ENCODE measurements around the gene SEC14L1.
A peak's percentile ranks its signal among the peaks of the same experiment; 100 is the strongest.
"Not testable (repeated sequence)": the region's sequence is repeated elsewhere in the genome, so short reads cannot be mapped to it uniquely, and the experiment has no call there.

The SEC14L1 gene

DNA sequence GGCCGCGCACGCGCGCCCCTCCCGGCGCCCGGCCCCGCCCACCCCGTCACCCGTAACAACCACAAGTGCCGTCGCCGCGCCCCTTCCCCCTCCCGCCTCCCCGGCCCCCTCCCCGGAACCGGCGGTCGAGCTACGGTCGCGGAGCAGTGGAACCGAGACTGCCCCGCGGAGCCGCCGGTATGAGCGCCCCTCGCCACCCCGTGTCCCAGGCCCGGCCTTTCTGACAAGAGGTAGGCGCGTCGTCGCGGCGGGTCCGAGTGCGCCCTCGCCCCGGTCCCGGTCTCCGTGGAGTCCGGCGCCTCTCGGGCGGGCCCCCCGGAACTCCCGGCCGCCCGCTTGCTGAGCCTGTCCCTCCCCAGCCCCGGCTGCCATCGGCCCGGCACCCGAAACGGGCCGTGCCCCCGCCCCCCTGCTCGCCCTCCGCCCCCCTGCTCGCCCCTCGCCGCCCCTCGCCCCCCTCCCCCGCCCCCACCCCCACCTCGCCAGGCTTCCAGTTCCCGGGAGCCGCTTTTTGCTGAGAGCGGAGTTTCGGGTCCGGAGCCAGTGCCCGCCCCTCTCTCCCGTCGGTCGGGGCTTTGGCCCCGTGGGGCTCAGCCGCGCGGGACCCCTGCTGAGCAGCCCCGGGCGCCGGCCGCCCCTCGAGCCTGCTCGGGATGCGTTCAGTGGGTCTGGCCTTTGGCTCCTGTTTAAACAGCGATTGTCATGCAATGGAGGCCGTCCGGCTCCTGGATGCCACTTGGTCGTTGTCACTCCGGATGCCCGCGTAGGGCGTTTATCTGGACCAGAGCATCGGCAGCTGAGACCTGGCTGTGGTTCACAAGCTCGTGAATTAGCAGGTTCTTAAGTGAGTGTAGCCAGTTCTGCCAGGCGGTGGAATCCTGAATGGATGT lies at the start of gene SEC14L1:
Gene SEC14L1 (plus strand): TSS at position 92 of the 890 bp plus-strand sequence. CDS start 2,628 bp downstream, outside the sequence.
- Mint-ChIP-seq H3K4me1 (peaks cover 62% of the 10 kb centered on the region), H3K4me3 (peak within 1 kb of the TSS; percentile 92), H3K36me3 (peaks cover 32% of the 10 kb centered on the region), H3K27ac (peak within 1 kb of the TSS; percentile 91), H3K27me3 (peaks cover 4% of the 10 kb centered on the region), H3K9me3 (no peaks in the 10 kb centered on the region)
- ATAC-seq, result peak; percentile 78

DNA sequence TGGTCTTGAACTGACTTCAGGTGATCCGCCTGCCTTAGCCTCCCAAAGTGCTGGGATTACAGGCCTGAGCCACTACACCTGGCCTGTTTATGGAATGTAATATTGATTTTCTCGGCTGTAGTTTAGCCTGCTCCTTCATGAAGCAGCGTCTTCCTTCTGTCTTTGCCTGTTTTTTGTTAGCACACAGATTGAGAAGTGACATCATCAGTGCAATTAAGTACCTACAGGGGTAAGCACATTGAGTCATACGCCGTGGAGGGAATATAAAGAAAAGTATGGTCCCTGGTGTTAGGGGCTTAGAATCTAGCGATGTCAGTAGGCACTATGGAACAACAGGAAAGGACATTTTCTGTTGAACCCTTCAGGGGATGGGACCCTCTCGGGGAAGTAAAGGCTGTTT lies 48.7 kb upstream of the SEC14L1 start:
- Mint-ChIP-seq H3K4me1 (peaks cover 41% of the 10 kb centered on the region), H3K27me3 (no peaks in the 10 kb centered on the region), H3K36me3 (peaks cover 54% of the 10 kb centered on the region), H3K9me3 (no peaks in the 10 kb centered on the region), H3K27ac (peak overlapping the region; percentile 24), H3K4me3 (no peak overlapping the region)
- ATAC-seq, result no peak

DNA sequence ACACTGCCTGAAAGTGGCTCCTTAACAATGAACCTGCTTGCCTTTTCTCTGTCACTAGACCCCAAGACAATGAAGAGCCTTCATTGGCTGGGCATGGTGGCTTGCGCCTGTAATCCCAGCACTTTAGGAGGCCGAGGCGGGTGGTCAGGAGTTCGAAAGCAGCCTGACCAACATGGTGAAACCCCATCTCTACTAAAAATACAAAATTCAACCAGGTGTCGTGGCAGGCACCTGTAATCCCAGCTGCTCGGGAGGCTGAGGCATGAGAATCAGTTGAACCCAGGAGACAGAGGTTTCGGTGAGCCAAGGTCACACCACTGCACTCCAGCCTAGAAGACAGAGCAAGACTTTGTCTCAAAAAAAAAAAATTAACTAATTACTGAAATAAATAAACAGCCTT lies 45.3 kb upstream of the SEC14L1 start:
- H3K36me3 Mint-ChIP-seq, result peaks cover 65% of the 10 kb centered on the region
- H3K27ac Mint-ChIP-seq, result peak overlapping the region; percentile 22
- no peak for ATAC-seq
- H3K27me3 Mint-ChIP-seq, result no peaks in the 10 kb centered on the region
- no peak overlapping the region for H3K4me3 Mint-ChIP-seq
- peaks cover 24% of the 10 kb centered on the region for H3K4me1 Mint-ChIP-seq
- no peaks in the 10 kb centered on the region for H3K9me3 Mint-ChIP-seq

DNA sequence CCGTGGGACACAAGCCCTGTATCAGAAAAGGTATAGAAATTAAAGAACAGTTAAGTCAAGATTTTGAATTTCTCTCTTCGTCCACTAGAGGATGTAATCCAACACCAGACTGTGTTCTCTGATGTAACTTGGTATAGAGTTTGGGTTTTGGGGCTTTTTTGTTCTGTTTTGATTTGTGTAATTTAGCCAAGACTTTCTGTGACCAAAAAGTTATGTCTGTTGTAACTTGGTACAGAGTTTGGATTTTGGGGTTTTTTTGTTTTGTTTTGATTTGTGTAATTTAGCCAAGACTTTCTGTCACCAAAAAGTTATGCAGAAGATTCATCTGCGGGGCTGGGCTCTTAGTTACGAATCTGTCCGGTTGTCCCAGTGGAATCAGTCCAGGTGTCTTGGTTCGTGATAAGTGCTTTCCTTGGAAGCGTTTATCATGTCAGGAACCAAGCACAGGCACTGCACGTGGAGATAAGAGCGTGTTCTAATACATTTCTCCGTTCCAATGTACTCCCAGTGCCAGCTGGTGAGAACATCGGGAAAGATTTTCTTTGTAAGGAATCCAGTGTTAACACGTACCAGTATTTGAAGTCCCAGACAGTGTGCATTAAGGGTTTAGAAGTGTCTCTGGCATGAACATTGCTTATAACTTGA lies 44.1 kb upstream of the SEC14L1 start:
- peak; percentile 34 for ATAC-seq
- Mint-ChIP-seq H3K36me3 (peaks cover 62% of the 10 kb centered on the region), H3K27me3 (no peaks in the 10 kb centered on the region), H3K9me3 (no peaks in the 10 kb centered on the region), H3K27ac (no peak overlapping the region), H3K4me1 (peaks cover 22% of the 10 kb centered on the region), H3K4me3 (no peak overlapping the region)

DNA sequence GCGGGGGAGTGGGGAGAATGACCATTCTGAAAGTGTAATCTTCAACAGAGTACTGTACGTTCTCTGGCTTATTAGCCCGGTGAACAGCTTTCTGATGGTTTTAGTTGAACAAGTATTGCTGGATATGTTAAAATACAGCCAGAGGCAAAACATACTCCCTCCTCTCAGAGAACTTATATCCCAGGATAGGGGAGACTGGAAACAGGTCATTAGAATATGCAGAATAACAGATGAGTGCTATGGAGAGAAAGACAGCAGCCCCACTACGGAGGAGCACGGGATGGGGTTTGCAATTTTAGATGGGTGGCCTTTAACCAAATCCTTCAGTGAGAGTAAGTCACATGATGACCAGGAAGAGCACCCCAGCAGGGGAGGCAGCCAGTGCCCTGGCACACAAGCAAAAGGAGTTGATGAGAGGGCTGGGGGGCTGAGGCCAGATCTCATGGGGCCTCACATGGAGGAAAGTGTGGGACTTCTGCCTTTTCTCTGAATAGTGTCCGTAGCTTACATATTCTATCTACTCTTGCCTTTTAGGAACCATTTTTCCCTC lies 43.1 kb upstream of the SEC14L1 start:
- peak overlapping the region; percentile 20 for H3K27ac Mint-ChIP-seq
- H3K9me3 Mint-ChIP-seq, result no peaks in the 10 kb centered on the region
- no peaks in the 10 kb centered on the region for H3K27me3 Mint-ChIP-seq
- H3K36me3 Mint-ChIP-seq, result peaks cover 52% of the 10 kb centered on the region
- peaks cover 25% of the 10 kb centered on the region for H3K4me1 Mint-ChIP-seq
- no peak overlapping the region for H3K4me3 Mint-ChIP-seq
- no peak for ATAC-seq

DNA sequence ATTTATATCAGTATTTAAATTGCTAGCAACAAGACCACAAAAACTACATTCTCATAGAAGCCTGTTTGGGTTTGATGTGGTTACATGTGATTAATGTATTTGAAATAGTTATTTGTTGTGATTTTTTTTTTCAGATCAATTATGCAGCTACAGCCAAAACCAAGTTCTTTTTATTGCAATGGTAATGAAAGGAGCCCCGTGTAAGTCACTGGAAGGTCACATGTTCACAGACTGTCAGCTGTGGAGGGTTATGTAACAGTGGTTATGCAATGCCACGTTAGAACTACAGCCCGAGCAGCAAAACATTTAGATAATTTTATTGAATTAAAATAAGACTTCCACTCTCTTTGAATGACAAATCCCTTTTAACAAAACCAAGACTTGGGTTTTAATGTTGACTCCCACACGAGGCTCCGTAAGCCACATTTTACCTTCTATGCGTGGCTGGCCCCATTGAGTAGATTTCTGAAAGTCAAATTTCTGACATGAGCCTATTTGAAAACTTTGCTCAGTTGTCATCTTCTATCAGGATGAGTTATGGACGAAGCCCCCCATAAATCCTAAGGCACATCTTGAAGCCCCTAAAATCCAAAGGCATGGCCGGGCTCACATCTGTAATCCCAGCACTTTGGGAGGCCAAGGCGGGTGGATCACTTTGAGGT lies 41.8 kb upstream of the SEC14L1 start:
- no peak overlapping the region for H3K4me3 Mint-ChIP-seq
- peaks cover 25% of the 10 kb centered on the region for H3K4me1 Mint-ChIP-seq
- H3K9me3 Mint-ChIP-seq, result no peaks in the 10 kb centered on the region
- no peak for ATAC-seq
- peaks cover 44% of the 10 kb centered on the region for H3K36me3 Mint-ChIP-seq
- H3K27ac Mint-ChIP-seq, result no peak overlapping the region
- no peaks in the 10 kb centered on the region for H3K27me3 Mint-ChIP-seq

DNA sequence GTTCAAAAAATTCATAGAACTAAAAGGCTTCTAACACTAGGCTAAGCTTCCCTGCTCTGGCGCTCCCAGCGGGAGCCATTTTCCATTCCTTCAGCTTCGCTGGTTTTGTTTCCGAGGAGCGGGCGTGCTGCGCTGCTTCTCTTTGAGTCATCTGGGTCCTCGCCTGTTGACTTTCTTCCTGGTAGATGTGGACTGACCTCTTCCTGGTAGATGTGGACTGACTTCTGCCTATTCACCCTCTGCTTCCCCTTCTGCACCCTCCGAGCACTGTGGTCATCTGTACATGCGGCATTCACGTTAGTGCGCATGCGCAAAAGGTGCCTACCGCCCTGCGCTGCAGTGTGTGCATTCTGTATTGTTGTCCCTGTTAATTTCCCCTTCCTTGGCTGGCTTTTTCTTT lies 40.8 kb upstream of the SEC14L1 start:
- Mint-ChIP-seq H3K9me3 (no peaks in the 10 kb centered on the region), H3K4me1 (peaks cover 25% of the 10 kb centered on the region), H3K36me3 (peaks cover 39% of the 10 kb centered on the region), H3K27me3 (no peaks in the 10 kb centered on the region), H3K4me3 (no peak overlapping the region), H3K27ac (no peak overlapping the region)
- ATAC-seq, result no peak

DNA sequence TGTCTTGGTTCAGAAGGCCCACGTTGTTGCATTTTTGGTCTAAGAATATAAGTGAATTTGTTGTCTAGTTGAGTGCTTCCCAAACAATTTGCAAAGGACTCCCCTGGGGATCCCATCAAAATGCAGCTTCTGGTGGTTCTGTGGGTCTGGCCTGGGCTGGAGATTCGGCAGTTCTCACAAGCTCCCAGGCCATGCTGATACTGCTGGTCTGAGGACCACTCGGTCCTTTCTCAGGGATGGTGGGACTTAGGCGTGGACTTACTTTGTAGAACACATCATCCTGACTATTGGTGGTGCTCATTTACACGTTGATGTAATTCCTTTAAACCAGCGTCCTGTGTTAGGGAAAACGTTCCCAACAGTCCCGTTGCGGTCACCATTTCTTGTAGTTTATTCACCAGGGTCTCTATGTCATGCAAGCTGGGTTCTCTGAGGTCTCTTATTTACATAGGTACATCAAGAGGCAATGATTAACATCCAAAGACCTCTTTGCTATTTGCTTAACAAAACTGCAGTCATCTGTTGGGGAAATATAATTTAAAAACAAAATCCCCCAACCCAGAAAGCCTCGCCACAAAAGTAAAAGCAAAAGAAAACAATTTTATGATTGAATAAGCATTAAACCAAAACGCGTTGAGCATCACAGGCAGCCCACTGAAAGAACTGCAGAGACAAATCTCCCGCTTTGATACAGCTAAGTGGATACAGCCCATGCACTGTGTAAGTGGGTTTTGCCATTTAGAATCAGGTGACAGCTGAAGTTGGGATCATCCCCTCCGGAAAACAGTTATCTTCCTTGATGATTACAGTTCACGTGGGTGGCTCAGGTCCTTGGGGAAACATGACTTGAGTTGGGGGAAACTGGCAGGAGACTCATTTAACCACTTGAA lies 39.0 kb upstream of the SEC14L1 start:
- no peaks in the 10 kb centered on the region for H3K9me3 Mint-ChIP-seq
- ATAC-seq, result no peak
- H3K27ac Mint-ChIP-seq, result no peak overlapping the region
- peaks cover 32% of the 10 kb centered on the region for H3K4me1 Mint-ChIP-seq
- H3K27me3 Mint-ChIP-seq, result no peaks in the 10 kb centered on the region
- no peak overlapping the region for H3K4me3 Mint-ChIP-seq
- H3K36me3 Mint-ChIP-seq, result peaks cover 33% of the 10 kb centered on the region

DNA sequence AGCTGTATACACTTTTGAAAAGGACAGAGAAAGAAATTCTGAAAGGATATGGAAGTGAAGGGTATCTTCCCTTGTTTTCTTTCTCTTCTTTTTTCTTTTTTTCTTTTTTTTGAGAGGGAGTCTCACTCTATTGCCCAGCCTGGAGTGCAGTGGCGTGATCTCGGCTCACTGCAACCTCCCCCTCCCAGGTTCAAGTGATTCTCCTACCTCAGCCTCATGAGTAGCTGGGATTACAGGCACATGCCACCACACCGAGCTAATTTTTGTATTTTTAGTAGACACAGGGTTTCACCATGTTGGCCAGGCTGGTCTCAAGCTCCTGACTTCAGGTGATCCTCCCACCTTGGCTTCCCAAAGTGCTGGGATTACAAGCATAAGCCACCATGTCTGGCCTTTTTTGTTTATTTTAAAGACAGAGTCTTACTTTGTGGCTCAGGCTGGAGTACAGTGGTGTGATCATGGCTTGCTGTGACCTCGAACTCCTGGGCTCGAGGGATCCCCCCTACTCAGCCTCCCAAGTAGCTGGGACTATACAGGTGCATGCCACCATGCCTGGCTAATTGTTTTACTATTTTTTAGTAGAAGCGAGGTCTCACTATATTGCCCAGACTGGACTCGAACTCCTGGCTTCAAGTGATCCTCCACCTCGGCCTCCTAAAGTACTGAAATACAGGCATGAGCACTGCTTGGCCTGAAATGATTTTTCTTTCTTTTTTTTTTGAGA lies 38.2 kb upstream of the SEC14L1 start:
- H3K27ac Mint-ChIP-seq, H3K9me3 Mint-ChIP-seq, H3K27me3 Mint-ChIP-seq, ATAC-seq, H3K4me3 Mint-ChIP-seq: not testable (repeated sequence)
- H3K4me1 Mint-ChIP-seq, result peaks cover 38% of the 10 kb centered on the region
- peaks cover 28% of the 10 kb centered on the region for H3K36me3 Mint-ChIP-seq

DNA sequence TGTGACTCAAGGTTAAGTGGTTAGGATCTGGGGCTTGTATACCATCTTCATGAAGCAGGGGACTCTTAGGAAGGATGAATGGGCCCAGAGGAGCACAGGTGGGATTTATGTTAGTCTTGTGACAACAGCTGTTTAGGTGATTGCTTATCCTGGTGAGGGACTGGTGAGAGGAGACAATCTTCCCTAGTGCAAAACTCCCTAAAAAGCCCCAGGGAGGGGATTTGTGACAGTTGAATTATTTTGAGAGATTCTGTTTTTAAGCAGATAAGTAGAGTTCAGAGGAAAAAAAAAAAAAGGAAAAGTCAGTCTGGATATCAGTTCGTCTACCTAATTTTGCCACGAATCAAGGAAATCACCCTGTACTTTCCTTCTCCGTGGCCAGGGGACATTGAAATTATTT lies 35.1 kb upstream of the SEC14L1 start:
- peaks cover 6% of the 10 kb centered on the region for H3K36me3 Mint-ChIP-seq
- H3K4me1 Mint-ChIP-seq, result peaks cover 62% of the 10 kb centered on the region
- H3K27ac Mint-ChIP-seq, result peak overlapping the region; percentile 74
- peak overlapping the region; percentile 34 for H3K4me3 Mint-ChIP-seq
- no peaks in the 10 kb centered on the region for H3K27me3 Mint-ChIP-seq
- H3K9me3 Mint-ChIP-seq, result no peaks in the 10 kb centered on the region
- no peak for ATAC-seq

DNA sequence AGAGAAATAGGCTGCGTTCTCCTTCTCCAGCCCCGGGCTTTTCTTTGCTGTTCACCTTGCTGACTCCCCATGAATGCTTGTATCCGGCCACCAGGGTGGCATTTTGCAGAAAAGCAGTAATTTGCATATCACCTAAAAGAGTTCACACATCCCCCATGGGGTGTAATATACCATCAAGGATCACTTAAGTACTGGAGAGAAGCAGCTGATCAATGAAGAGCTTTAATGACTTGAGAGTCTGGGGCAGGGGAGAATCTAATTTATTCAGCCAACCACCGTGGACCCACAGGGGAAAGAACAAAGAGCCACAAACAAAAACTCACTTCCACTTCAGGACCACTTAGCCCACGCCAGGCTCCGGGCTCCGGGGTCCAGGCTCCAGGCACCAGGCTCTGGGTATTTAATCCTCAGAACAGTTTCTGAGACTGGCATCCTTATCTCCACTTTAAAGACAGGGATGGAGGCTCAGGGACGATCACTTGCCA lies 33.9 kb upstream of the SEC14L1 start:
- Mint-ChIP-seq H3K4me1 (peaks cover 67% of the 10 kb centered on the region), H3K4me3 (peak overlapping the region; percentile 79), H3K27ac (peak overlapping the region; percentile 90), H3K9me3 (no peaks in the 10 kb centered on the region), H3K36me3 (peaks cover 6% of the 10 kb centered on the region), H3K27me3 (no peaks in the 10 kb centered on the region)
- peak; percentile 81 for ATAC-seq

DNA sequence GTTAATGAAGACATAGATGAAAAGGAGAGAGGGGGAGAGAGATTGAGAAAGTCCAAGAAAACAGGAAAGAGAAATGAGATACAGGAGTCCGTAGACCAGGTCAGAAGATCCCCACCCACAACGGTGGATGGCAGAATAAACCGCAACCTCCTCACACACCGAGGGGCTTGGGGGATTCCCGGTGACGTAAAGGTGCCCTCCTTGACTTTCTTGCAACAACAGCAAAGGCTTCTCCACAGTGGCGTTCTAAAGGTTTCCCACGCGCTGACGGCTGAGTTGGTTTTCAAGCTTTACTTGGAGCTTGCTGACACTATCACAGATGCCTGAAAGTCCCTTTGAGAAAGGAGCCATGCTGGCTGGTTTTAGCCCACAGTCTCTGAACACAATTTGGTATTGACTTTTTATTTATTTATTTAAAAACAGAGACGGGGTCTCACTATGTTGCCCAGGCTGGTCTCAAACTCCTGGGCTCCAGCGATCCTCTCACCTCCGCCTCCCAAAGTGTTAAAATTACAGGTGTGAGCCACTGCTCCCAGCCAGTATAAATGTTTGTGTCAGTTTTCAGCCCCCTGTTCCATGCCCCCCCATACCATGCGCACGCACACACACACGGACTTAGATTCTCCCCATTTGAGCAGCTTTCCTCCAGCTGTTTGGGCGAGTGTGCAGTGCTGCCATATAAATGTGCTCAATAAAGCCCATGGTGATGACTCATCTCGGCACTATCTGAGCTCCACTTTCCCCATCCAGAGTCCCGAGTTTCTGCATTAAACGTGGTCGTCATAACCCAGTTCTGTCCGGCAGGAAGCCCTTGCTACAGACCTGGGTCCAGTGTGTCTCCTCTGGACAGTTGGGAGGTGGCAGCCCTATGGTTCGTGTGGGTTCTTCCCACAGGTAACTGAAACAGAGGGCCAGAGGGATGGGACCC lies 33.0 kb upstream of the SEC14L1 start:
- Mint-ChIP-seq H3K4me3 (peak overlapping the region; percentile 79), H3K36me3 (peaks cover 6% of the 10 kb centered on the region), H3K9me3 (no peaks in the 10 kb centered on the region), H3K27ac (peak overlapping the region; percentile 90), H3K4me1 (peaks cover 60% of the 10 kb centered on the region), H3K27me3 (no peaks in the 10 kb centered on the region)
- peak; percentile 90 for ATAC-seq

DNA sequence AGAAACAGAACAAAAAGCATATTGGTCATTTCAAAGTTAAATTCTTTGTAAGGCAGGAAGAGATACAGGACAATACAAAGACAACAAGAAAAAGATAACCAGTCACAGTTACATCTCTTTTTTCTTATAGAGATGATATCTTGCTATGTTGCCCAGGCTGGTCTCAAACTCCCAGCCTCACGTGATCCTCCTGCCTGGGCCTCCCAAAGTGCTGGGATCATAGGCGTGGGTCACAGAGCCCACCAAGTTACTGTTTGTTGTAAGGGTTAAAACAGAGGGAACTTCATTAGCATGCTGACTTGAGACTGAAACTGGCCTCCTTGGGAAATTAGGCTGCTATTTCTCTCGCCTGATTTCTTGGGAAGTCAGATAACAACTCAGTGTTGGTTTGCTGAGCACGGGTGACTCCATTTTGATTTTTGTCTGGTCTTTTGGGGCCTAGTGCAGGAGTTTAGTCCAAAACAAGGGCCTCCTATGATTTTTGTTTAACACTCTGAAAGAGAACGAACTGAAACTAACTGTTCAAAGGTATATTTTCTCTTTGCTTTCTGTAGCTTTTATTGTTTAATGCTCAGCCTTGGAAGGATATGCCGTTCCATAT lies 31.5 kb upstream of the SEC14L1 start:
- H3K27ac Mint-ChIP-seq, result peak overlapping the region; percentile 90
- no peak overlapping the region for H3K4me3 Mint-ChIP-seq
- no peaks in the 10 kb centered on the region for H3K9me3 Mint-ChIP-seq
- no peak for ATAC-seq
- H3K27me3 Mint-ChIP-seq, result no peaks in the 10 kb centered on the region
- peaks cover 60% of the 10 kb centered on the region for H3K4me1 Mint-ChIP-seq
- no peaks in the 10 kb centered on the region for H3K36me3 Mint-ChIP-seq

Data from stimulated activated memory B cell treated with anti-CD40 and anti-IgM and Interleukin-4, amounts not matched to agents 10 μg/mL and 1 μg/mL and 100 μg/mL, for 72 hours (primary cell).